Mesendoderm (in vitro differentiated cells): ENCODE results near the gene CRTAC1. TPM values are rescaled to one million over a fixed set of nuclear protein-coding genes. Genes with fewer than 3 reads are reported as not detected.

Experiments used
- DNase-seq: peaks from one replicate; pipeline ENCODE4 v3.0.0; 2013
- H2AK5ac ChIP-seq: 2 replicates; pipeline ENCODE4 v1.6.1; 2013; ENCODE audit warnings: low read length, inconsistent platforms
- H2BK120ac ChIP-seq: 2 replicates; pipeline ENCODE4 v1.6.1; 2013; ENCODE audit warnings: low read depth, mild to moderate bottlenecking, low read length, moderate library complexity, mixed read lengths
- H2BK15ac ChIP-seq: replicated peaks from 2 replicates; pipeline ENCODE4 v1.6.1; 2013; ENCODE audit warnings: low read depth, mild to moderate bottlenecking, moderate library complexity
- H2BK5ac ChIP-seq: 2 replicates; pipeline ENCODE4 v1.6.1; 2013; ENCODE audit warnings: low read length, inconsistent platforms
- H3K18ac ChIP-seq: 2 replicates; pipeline ENCODE4 v1.6.1; 2013; ENCODE audit warnings: mild to moderate bottlenecking, low read length, mixed read lengths
- H3K23ac ChIP-seq: one replicate; pipeline ENCODE4 v1.6.1; 2013; ENCODE audit warnings: low read length
- H3K27ac ChIP-seq: 2 replicates; pipeline ENCODE4 v1.5.1; 2013; ENCODE audit warnings: low read depth, mild to moderate bottlenecking, inconsistent platforms, low read length, moderate library complexity
- H3K27me3 ChIP-seq: 2 replicates; pipeline ENCODE4 v1.6.1; 2013; ENCODE audit warnings: low read length, control low read depth, mild to moderate bottlenecking, inconsistent platforms; ENCODE audit not compliant: insufficient read depth, poor library complexity
- H3K36me3 ChIP-seq: 2 replicates; pipeline ENCODE4 v1.6.1; 2013; ENCODE audit warnings: low read length, inconsistent platforms; ENCODE audit not compliant: control insufficient read depth, insufficient read depth
- H3K4ac ChIP-seq: one replicate; pipeline ENCODE4 v1.6.1; 2013; ENCODE audit warnings: low read depth, mild to moderate bottlenecking, low read length, moderate library complexity
- H3K4me1 ChIP-seq: 2 replicates; pipeline ENCODE4 v1.6.1; 2013; ENCODE audit warnings: low read depth, low read length, inconsistent platforms; ENCODE audit not compliant: control insufficient read depth
- H3K4me2 ChIP-seq: 2 replicates; pipeline ENCODE4 v1.6.1; 2013; ENCODE audit warnings: low read length
- H3K4me3 ChIP-seq: 2 replicates; pipeline ENCODE4 v1.5.1; 2013; ENCODE audit warnings: mild to moderate bottlenecking, low read length
- H3K56ac ChIP-seq: one replicate; pipeline ENCODE4 v1.6.1; 2013; ENCODE audit warnings: low read length
- H3K79me1 ChIP-seq: 2 replicates; pipeline ENCODE4 v1.6.1; 2013; ENCODE audit warnings: low read length, inconsistent platforms
- H3K79me2 ChIP-seq: 2 replicates; pipeline ENCODE4 v1.6.1; 2013; ENCODE audit warnings: mild to moderate bottlenecking, low read length; ENCODE audit not compliant: control insufficient read depth, insufficient read depth
- H3K9ac ChIP-seq: 2 replicates; pipeline ENCODE4 v1.6.1; 2013; ENCODE audit warnings: low read length, inconsistent platforms
- H4K5ac ChIP-seq: one replicate; pipeline ENCODE4 v1.6.1; 2013; ENCODE audit warnings: low read length
- H4K8ac ChIP-seq: one replicate; pipeline ENCODE4 v1.6.1; 2013; ENCODE audit warnings: low read depth, mild to moderate bottlenecking, control low read depth, low read length, moderate library complexity
- WGBS: extraction: QIAGEN DNeasy Blood & Tissue Kit; methylation state at CpG from one replicate; pipeline ENCODE4 v1.1.7; 2013; ENCODE audit warnings: low lambda C conversion rate, missing lambda C conversion rate; ENCODE audit not compliant: insufficient coverage; ENCODE audit errors: extremely low coverage; 5-methylcytosine and 5-hydroxymethylcytosine counted together
- polyA plus RNA-seq, 2 experiments: library from polyadenylated mRNA; stranded (reverse); fragments of 200-250 nt; gene quantifications; one replicate each; pipeline ENCODE4 v1.2.3, GENCODE V29; 2013

CRTAC1 gene, protein sequence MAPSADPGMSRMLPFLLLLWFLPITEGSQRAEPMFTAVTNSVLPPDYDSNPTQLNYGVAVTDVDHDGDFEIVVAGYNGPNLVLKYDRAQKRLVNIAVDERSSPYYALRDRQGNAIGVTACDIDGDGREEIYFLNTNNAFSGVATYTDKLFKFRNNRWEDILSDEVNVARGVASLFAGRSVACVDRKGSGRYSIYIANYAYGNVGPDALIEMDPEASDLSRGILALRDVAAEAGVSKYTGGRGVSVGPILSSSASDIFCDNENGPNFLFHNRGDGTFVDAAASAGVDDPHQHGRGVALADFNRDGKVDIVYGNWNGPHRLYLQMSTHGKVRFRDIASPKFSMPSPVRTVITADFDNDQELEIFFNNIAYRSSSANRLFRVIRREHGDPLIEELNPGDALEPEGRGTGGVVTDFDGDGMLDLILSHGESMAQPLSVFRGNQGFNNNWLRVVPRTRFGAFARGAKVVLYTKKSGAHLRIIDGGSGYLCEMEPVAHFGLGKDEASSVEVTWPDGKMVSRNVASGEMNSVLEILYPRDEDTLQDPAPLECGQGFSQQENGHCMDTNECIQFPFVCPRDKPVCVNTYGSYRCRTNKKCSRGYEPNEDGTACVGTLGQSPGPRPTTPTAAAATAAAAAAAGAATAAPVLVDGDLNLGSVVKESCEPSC
- 0.56 TPM for polyA plus RNA-seq (2013, experiment 1 of 2)
- polyA plus RNA-seq (2013, experiment 2 of 2): 0.42 TPM

DNA sequence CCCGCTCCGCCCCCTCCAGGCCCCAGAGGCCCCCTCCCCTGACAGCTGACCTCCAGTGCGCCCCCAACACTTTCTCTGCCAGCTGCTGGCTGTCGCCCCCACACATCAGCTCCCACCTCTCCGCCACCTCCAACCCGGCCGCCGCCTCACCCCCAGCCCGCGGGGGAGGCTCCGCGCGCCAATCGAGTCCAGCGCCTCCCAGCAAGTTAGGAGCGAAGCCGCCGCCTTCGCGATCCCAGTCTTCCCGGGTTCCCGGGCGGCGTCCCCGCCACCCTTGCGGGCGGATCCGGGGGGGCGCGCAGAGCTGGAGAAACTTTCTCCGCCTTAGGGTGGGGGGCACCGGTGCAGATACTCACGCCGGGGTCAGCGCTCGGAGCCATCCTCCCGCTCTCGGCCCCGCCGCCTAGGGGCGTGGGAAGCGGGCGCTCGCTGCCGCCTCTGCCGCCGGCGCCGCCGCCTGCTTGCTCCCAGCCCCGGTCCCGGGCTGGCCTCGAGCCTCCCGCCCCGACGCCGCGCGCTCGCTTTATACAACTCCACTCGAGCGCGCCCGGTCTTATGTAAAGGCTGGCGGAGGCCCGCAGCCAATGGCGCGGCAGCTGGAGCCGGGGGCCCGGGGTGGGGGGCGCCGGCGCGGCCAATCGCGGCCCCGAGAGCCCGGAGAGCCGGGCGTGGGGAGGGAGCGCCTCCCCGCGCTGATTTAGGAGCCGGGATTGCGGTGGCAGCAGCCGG, at the start of gene CRTAC1:
TSS of gene CRTAC1 (minus strand) at position 529 of the 729 bp plus-strand sequence. CDS start at position 380, 149 bp downstream.
- peak within 1 kb of the TSS; percentile 79 for H3K56ac ChIP-seq
- H3K4ac ChIP-seq: no peak within 1 kb of the TSS
- H4K8ac ChIP-seq: no peak within 1 kb of the TSS
- no peaks in the 10 kb centered on the region for H3K36me3 ChIP-seq
- H3K9ac ChIP-seq: peak within 1 kb of the TSS; percentile 67
- H3K79me1 ChIP-seq: no peaks in the 10 kb centered on the region
- H3K4me1 ChIP-seq: no peaks in the 10 kb centered on the region
- peak within 1 kb of the TSS; percentile 94 for H3K23ac ChIP-seq
- peaks cover 42% of the 10 kb centered on the region for H3K27me3 ChIP-seq
- H3K4me3 ChIP-seq: peak within 1 kb of the TSS; percentile 41
- H2BK120ac ChIP-seq: no peak within 1 kb of the TSS
- H3K79me2 ChIP-seq: no peaks in the 10 kb centered on the region
- peak; percentile 84 for DNase-seq
- peak within 1 kb of the TSS; percentile 78 for H3K4me2 ChIP-seq
- WGBS: no CpG with 5 or more reads among the region's 86 CpGs
- no peak within 1 kb of the TSS for H3K18ac ChIP-seq
- no peak within 1 kb of the TSS for H2AK5ac ChIP-seq
- H4K5ac ChIP-seq: no peak within 1 kb of the TSS
- no peak within 1 kb of the TSS for H3K27ac ChIP-seq
- H2BK5ac ChIP-seq: no peak within 1 kb of the TSS
- no peak within 1 kb of the TSS for H2BK15ac ChIP-seq

DNA sequence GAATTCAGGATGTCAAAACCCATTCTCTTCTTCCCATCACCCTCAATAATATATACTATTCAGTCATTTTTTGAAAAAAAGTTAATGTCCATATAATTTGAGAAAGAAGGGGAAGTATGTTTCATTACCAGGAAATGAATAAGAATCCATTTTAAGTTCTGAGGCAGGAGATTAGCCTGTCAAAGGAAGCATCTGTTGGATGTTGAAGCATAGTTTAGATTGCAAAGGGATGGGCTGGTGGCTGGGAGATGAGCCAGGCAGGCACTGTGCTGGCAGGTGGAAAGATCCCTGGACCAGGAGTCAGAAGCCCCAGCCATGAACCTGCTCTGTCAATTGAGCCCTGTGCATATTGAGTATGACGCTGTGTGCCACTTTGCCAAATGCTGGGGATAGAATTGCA, 48.4 kb upstream of the CRTAC1 start:
- Histone ChIP-seq H3K18ac (no peak overlapping the region), H3K56ac (no peak overlapping the region), H4K8ac (no peak overlapping the region), H2BK120ac (no peak overlapping the region), H3K4me2 (no peak overlapping the region), H3K27me3 (no peaks in the 10 kb centered on the region), H3K79me1 (no peaks in the 10 kb centered on the region), H4K5ac (no peak overlapping the region), H2AK5ac (no peak overlapping the region), H3K4ac (no peak overlapping the region), H3K27ac (no peak overlapping the region), H3K23ac (no peak overlapping the region), H2BK5ac (no peak overlapping the region), H3K4me1 (no peaks in the 10 kb centered on the region), H3K79me2 (no peaks in the 10 kb centered on the region), H3K36me3 (no peaks in the 10 kb centered on the region), H3K9ac (no peak overlapping the region), H3K4me3 (no peak overlapping the region), H2BK15ac (no peak overlapping the region)
- WGBS: no CpG with 5 or more reads among the region's 1 CpG
- no peak for DNase-seq

GRCh38 chr10:98077223-98077622, 46.8 kb upstream of the CRTAC1 start:
- no peak overlapping the region for H2BK15ac ChIP-seq
- no peak overlapping the region for H3K4me2 ChIP-seq
- no peak overlapping the region for H2BK120ac ChIP-seq
- no peak overlapping the region for H3K23ac ChIP-seq
- no peak overlapping the region for H3K4me3 ChIP-seq
- H3K27ac ChIP-seq: no peak overlapping the region
- no peak for DNase-seq
- no peak overlapping the region for H3K56ac ChIP-seq
- H4K5ac ChIP-seq: no peak overlapping the region
- H2BK5ac ChIP-seq: no peak overlapping the region
- no peak overlapping the region for H3K9ac ChIP-seq
- no peaks in the 10 kb centered on the region for H3K79me1 ChIP-seq
- no peak overlapping the region for H4K8ac ChIP-seq
- H3K4me1 ChIP-seq: no peaks in the 10 kb centered on the region
- no peak overlapping the region for H2AK5ac ChIP-seq
- no peaks in the 10 kb centered on the region for H3K36me3 ChIP-seq
- no peak overlapping the region for H3K18ac ChIP-seq
- H3K27me3 ChIP-seq: no peaks in the 10 kb centered on the region
- H3K4ac ChIP-seq: no peak overlapping the region
- no peaks in the 10 kb centered on the region for H3K79me2 ChIP-seq
- no CpG with 5 or more reads among the region's 1 CpG for WGBS

DNA sequence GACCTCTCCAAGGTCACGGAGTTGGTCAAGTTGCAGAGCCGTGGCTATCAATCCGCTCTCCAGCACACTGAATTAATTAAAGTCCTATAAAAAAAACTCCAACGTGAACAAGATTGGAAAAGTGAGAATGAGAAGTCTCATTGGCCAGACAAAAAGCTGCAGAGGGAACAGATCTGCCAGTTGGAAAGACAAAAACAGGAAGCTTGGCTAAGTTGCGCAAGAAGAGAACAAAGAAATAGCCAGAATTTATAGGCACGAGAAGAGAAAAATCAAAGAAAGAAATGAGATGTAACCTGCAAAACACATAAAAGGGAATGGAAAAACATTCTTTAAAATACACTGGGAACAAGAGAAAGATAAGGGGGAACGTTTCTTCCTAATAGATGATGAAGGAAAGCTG, 45.7 kb upstream of the CRTAC1 start:
- Histone ChIP-seq H3K27me3 (no peaks in the 10 kb centered on the region), H2BK120ac (no peak overlapping the region), H2AK5ac (no peak overlapping the region), H3K23ac (no peak overlapping the region), H3K36me3 (no peaks in the 10 kb centered on the region), H3K4me2 (no peak overlapping the region), H3K56ac (no peak overlapping the region), H3K4me3 (no peak overlapping the region), H3K18ac (no peak overlapping the region), H3K79me2 (no peaks in the 10 kb centered on the region), H3K9ac (no peak overlapping the region), H2BK5ac (no peak overlapping the region), H3K27ac (no peak overlapping the region), H2BK15ac (no peak overlapping the region), H4K5ac (no peak overlapping the region), H3K79me1 (no peaks in the 10 kb centered on the region), H4K8ac (no peak overlapping the region), H3K4ac (no peak overlapping the region), H3K4me1 (no peaks in the 10 kb centered on the region)
- no CpG with 5 or more reads among the region's 7 CpGs for WGBS
- DNase-seq: no peak

- Histone ChIP-seq H3K9ac (no peak overlapping the region), H3K36me3 (no peaks in the 10 kb centered on the region), H3K79me2 (no peaks in the 10 kb centered on the region), H3K56ac (no peak overlapping the region), H3K18ac (no peak overlapping the region), H2BK120ac (no peak overlapping the region), H2BK15ac (no peak overlapping the region), H4K5ac (no peak overlapping the region), H3K4ac (no peak overlapping the region), H3K27ac (no peak overlapping the region), H2BK5ac (no peak overlapping the region), H4K8ac (no peak overlapping the region), H3K27me3 (no peaks in the 10 kb centered on the region), H2AK5ac (no peak overlapping the region), H3K4me1 (no peaks in the 10 kb centered on the region), H3K4me2 (no peak overlapping the region), H3K4me3 (no peak overlapping the region), H3K79me1 (no peaks in the 10 kb centered on the region), H3K23ac (no peak overlapping the region)
- no CpG with 5 or more reads among the region's 2 CpGs for WGBS
- peak; percentile 13 for DNase-seq
Measured at GRCh38 chr10:98074315-98074911, 44.0 kb upstream of the CRTAC1 start.
